GM23338 (cell line): ENCODE measurements around the gene KLHL17.

Experiments used
- CREB1 ChIP-seq: fragments of 250-450 bp; sonication (Bioruptor Pico); IDR thresholded peaks from 2 replicates; pipeline ENCODE4 v1.5.0; 2020; ENCODE audit warnings: low read depth, mild to moderate bottlenecking, moderate library complexity
- EZH2 ChIP-seq: fragments of 200-600 bp; sonication (generic); IDR thresholded peaks from one replicate; pipeline ENCODE4 v1.8.0; 2017; ENCODE audit warnings: antibody characterized with exemption, mild to moderate bottlenecking, low read depth; ENCODE audit not compliant: unreplicated experiment
- EZH2phosphoT487 ChIP-seq: fragments of 200-600 bp; sonication (generic); IDR thresholded peaks from one replicate; pipeline ENCODE4 v1.8.1; 2018; ENCODE audit warnings: antibody characterized with exemption; ENCODE audit not compliant: unreplicated experiment
- JUNB ChIP-seq: IDR thresholded peaks from one replicate; pipeline ENCODE4 v1.6.1; 2016; ENCODE audit warnings: antibody characterized with exemption; ENCODE audit not compliant: unreplicated experiment
- NANOG ChIP-seq: IDR thresholded peaks from 2 replicates; pipeline ENCODE4 v1.6.1; 2016; ENCODE audit warnings: antibody characterized with exemption, borderline replicate concordance
- POLR2AphosphoS5 ChIP-seq: IDR thresholded peaks from 2 replicates; pipeline ENCODE4 v1.6.1; 2016; ENCODE audit warnings: antibody characterized with exemption, low read depth
- STAT1 ChIP-seq: IDR thresholded peaks from one replicate; pipeline ENCODE4 v1.6.1; 2016; ENCODE audit warnings: antibody characterized with exemption; ENCODE audit not compliant: unreplicated experiment
- ZNF114 ChIP-seq: fragments of 250-450 bp; sonication (Bioruptor Pico); IDR thresholded peaks from 2 replicates; pipeline ENCODE4 v1.5.0; 2020; ENCODE audit warnings: mild to moderate bottlenecking, moderate library complexity
- ZNF331 ChIP-seq: fragments of 250-450 bp; sonication (Bioruptor Pico); IDR thresholded peaks from 2 replicates; pipeline ENCODE4 v1.5.0; 2020; ENCODE audit warnings: low read depth, mild to moderate bottlenecking, moderate library complexity
- TF ChIP-seq, protein P1 (sequence below), 2 experiments: fragments of 200-600 bp in 1 of 2; sonication (generic) in 1 of 2; conservative IDR thresholded peaks; 2 replicates each; pipeline versions ENCODE4 v1.5.1 to v1.6.1; 2016 to 2017; ENCODE audit warnings: antibody characterized with exemption in 2 of 2, low read depth in 2 of 2, mild to moderate bottlenecking in 2 of 2, moderate library complexity in 1 of 2
- TF ChIP-seq, protein P2 (sequence below): IDR thresholded peaks from one replicate; pipeline ENCODE4 v1.6.1; 2018; ENCODE audit warnings: antibody characterized with exemption; ENCODE audit not compliant: unreplicated experiment
- TF ChIP-seq, protein P3 (sequence below): IDR thresholded peaks from 2 replicates; pipeline ENCODE4 v1.6.1; 2016; ENCODE audit warnings: antibody characterized with exemption
- TF ChIP-seq, protein P4 (sequence below): fragments of 250-450 bp; sonication (Bioruptor Pico); IDR thresholded peaks from 2 replicates; pipeline ENCODE4 v1.5.0; 2020; ENCODE audit warnings: mild to moderate bottlenecking, moderate library complexity

DNA sequence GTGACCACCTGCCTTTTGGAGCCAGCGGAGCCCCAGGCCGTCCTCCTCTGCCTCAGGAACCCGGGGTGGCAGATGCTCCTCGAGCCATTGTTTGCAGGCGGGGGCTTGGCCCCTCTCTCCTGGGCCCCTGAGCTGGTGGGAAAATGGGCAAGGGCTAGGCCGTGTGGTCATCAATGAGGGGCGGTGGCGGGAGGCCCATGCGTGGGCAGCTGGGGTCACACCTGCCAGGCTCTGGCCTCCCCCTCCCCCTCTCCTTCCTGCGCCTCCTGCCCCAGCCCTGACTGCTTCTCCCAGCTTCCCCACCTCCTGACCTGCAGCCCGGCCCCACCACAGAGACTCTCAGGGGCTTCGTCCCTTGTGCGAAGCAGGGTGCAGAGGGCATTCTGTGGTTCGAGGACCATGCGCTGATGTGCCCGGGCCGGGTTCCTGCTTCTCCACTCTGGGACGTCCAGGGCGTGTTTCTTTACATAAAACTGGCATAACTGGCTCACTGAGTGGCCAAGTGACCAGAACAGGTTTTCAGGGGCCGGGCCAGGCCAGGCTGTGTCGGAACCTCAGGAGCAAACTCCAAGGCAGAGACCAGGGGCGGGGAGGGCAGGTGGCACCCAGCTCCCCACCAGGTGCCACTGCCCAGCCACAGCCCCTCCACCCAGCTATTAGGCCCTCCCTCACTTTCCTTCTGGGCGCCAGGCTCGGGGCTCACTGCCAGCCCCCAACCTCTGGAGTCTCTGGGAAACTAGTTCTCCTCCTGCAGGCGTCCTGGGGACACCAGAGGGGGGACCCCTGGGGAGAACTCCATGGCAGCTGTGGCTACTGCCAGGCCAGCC lies 27.4 kb upstream of the KLHL17 start:
- TF ChIP-seq, protein P1, sequence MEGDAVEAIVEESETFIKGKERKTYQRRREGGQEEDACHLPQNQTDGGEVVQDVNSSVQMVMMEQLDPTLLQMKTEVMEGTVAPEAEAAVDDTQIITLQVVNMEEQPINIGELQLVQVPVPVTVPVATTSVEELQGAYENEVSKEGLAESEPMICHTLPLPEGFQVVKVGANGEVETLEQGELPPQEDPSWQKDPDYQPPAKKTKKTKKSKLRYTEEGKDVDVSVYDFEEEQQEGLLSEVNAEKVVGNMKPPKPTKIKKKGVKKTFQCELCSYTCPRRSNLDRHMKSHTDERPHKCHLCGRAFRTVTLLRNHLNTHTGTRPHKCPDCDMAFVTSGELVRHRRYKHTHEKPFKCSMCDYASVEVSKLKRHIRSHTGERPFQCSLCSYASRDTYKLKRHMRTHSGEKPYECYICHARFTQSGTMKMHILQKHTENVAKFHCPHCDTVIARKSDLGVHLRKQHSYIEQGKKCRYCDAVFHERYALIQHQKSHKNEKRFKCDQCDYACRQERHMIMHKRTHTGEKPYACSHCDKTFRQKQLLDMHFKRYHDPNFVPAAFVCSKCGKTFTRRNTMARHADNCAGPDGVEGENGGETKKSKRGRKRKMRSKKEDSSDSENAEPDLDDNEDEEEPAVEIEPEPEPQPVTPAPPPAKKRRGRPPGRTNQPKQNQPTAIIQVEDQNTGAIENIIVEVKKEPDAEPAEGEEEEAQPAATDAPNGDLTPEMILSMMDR (conservative IDR thresholded peaks at IDR 0.05; ENCODE audit: low read depth in 2 of 2): no peak
- TF ChIP-seq EZH2 (no peak), EZH2phosphoT487 (no peak), NANOG (no peak), POLR2AphosphoS5 (no peak), ZNF114 (CRISPR knock-in tag) (no peak), STAT1 (no peak), JUNB (no peak), CREB1 (CRISPR knock-in tag) (no peak), ZNF331 (no peak)
- TF ChIP-seq, protein P2, sequence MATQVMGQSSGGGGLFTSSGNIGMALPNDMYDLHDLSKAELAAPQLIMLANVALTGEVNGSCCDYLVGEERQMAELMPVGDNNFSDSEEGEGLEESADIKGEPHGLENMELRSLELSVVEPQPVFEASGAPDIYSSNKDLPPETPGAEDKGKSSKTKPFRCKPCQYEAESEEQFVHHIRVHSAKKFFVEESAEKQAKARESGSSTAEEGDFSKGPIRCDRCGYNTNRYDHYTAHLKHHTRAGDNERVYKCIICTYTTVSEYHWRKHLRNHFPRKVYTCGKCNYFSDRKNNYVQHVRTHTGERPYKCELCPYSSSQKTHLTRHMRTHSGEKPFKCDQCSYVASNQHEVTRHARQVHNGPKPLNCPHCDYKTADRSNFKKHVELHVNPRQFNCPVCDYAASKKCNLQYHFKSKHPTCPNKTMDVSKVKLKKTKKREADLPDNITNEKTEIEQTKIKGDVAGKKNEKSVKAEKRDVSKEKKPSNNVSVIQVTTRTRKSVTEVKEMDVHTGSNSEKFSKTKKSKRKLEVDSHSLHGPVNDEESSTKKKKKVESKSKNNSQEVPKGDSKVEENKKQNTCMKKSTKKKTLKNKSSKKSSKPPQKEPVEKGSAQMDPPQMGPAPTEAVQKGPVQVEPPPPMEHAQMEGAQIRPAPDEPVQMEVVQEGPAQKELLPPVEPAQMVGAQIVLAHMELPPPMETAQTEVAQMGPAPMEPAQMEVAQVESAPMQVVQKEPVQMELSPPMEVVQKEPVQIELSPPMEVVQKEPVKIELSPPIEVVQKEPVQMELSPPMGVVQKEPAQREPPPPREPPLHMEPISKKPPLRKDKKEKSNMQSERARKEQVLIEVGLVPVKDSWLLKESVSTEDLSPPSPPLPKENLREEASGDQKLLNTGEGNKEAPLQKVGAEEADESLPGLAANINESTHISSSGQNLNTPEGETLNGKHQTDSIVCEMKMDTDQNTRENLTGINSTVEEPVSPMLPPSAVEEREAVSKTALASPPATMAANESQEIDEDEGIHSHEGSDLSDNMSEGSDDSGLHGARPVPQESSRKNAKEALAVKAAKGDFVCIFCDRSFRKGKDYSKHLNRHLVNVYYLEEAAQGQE: no peak
- TF ChIP-seq, protein P3, sequence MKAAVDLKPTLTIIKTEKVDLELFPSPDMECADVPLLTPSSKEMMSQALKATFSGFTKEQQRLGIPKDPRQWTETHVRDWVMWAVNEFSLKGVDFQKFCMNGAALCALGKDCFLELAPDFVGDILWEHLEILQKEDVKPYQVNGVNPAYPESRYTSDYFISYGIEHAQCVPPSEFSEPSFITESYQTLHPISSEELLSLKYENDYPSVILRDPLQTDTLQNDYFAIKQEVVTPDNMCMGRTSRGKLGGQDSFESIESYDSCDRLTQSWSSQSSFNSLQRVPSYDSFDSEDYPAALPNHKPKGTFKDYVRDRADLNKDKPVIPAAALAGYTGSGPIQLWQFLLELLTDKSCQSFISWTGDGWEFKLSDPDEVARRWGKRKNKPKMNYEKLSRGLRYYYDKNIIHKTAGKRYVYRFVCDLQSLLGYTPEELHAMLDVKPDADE: no peak
- TF ChIP-seq, protein P4, sequence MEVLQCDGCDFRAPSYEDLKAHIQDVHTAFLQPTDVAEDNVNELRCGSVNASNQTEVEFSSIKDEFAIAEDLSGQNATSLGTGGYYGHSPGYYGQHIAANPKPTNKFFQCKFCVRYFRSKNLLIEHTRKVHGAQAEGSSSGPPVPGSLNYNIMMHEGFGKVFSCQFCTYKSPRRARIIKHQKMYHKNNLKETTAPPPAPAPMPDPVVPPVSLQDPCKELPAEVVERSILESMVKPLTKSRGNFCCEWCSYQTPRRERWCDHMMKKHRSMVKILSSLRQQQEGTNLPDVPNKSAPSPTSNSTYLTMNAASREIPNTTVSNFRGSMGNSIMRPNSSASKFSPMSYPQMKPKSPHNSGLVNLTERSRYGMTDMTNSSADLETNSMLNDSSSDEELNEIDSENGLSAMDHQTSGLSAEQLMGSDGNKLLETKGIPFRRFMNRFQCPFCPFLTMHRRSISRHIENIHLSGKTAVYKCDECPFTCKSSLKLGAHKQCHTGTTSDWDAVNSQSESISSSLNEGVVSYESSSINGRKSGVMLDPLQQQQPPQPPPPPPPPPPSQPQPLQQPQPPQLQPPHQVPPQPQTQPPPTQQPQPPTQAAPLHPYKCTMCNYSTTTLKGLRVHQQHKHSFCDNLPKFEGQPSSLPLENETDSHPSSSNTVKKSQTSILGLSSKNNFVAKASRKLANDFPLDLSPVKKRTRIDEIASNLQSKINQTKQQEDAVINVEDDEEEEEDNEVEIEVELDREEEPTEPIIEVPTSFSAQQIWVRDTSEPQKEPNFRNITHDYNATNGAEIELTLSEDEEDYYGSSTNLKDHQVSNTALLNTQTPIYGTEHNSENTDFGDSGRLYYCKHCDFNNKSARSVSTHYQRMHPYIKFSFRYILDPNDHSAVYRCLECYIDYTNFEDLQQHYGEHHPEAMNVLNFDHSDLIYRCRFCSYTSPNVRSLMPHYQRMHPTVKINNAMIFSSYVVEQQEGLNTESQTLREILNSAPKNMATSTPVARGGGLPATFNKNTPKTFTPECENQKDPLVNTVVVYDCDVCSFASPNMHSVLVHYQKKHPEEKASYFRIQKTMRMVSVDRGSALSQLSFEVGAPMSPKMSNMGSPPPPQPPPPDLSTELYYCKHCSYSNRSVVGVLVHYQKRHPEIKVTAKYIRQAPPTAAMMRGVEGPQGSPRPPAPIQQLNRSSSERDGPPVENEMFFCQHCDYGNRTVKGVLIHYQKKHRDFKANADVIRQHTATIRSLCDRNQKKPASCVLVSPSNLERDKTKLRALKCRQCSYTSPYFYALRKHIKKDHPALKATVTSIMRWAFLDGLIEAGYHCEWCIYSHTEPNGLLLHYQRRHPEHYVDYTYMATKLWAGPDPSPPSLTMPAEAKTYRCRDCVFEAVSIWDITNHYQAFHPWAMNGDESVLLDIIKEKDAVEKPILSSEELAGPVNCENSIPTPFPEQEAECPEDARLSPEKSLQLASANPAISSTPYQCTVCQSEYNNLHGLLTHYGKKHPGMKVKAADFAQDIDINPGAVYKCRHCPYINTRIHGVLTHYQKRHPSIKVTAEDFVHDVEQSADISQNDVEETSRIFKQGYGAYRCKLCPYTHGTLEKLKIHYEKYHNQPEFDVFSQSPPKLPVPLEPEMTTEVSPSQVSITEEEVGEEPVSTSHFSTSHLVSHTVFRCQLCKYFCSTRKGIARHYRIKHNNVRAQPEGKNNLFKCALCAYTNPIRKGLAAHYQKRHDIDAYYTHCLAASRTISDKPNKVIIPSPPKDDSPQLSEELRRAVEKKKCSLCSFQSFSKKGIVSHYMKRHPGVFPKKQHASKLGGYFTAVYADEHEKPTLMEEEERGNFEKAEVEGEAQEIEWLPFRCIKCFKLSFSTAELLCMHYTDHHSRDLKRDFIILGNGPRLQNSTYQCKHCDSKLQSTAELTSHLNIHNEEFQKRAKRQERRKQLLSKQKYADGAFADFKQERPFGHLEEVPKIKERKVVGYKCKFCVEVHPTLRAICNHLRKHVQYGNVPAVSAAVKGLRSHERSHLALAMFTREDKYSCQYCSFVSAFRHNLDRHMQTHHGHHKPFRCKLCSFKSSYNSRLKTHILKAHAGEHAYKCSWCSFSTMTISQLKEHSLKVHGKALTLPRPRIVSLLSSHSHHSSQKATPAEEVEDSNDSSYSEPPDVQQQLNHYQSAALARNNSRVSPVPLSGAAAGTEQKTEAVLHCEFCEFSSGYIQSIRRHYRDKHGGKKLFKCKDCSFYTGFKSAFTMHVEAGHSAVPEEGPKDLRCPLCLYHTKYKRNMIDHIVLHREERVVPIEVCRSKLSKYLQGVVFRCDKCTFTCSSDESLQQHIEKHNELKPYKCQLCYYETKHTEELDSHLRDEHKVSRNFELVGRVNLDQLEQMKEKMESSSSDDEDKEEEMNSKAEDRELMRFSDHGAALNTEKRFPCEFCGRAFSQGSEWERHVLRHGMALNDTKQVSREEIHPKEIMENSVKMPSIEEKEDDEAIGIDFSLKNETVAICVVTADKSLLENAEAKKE (CRISPR knock-in tag): no peak
